Measurements from ENCODE around the gene SUFU. TPM values are rescaled to one million over a fixed set of nuclear protein-coding genes. Genes with fewer than 3 reads are reported as not detected.

The SUFU gene
- total and polyA plus RNA-seq, 2 of the 8 experiments (the other 6 are each of a cell fraction or from before 2014, with no cell fraction given) = 7.0 to 10.8 TPM

DNA sequence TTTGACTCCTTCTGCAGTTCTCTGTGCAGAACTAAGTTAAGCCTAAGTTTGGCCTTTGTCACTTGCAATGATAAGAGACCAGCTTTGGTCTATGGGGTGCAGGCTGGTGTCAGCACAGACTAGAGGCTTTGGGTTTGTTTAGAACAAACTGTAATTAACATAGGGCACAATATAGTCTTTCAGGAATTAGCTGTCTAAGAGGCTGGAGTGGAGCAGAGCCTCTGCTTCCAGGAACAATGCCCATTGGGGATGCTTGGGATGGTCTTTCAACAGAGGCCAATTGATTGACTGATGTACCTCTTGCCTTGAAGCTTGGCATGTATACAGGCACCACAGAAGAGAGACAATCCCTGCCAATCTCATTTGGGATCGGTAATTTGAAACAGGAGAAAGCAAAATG lies 4.7 kb downstream of the SUFU start:
- H2BK120ac ChIP-seq (replicated peaks; ENCODE audit: low read depth, low read length) = no peak overlapping the region
- no peaks in the 10 kb centered on the region; the same call in 1 of the 2 replicates for H3K79me1 ChIP-seq (ENCODE audit: low read depth, low read length)
- H3K18ac ChIP-seq (ENCODE audit: extremely low read depth, low read length) = no peak overlapping the region
- H2BK12ac ChIP-seq (ENCODE audit: low read depth, low read length) = no peak overlapping the region
- ChIA-PET POLR2A (ENCODE audit: partially characterized antibody) (interaction anchor here (0.6 kb wide), 1 partner anchor 393 kb away, joined by 3 read pairs; no protein-coding TSS in a partner anchor), CTCF (ENCODE audit: partially characterized antibody) (interaction anchor here (16.5 kb wide), 1 partner anchor 73 kb away, joined by 182 read pairs; no protein-coding TSS in a partner anchor)
- H3K14ac ChIP-seq (ENCODE audit: insufficient read length) = no peak overlapping the region
- 95% methylated on average over 1 of the region's 1 CpG; no CpG with 5 or more reads in 1 of the 2 experiments for WGBS, 2 experiments (ENCODE audit: extremely low coverage in 1 of 2, insufficient coverage in 1 of 2, insufficient read length in 1 of 2, insufficient replicate concordance in 2 of 2, low coverage in 1 of 2, low lambda C conversion rate in 2 of 2, missing lambda C conversion rate in 1 of 2)
- H3K27ac ChIP-seq (ENCODE audit: low read depth, low read length) = no peak overlapping the region
- H3K4me1 ChIP-seq (replicated peaks in 1 of 4; ENCODE audit: control insufficient read depth in 3 of 4, insufficient read depth in 4 of 4, low read length in 3 of 4) = peaks cover 0 to 10% (median 1%) of the 10 kb centered on the region in 4 experiments; a peak in 3 of 7 replicates
- DNase-seq (ENCODE audit: low read depth in 1 of 2, low spot score in 2 of 2) (no peak), FAIRE-seq (no peak)
- no peak overlapping the region for H3K4me2 ChIP-seq (ENCODE audit: insufficient read depth in 1 of 2, low read depth in 2 of 2, low read length in 2 of 2)
- no peaks in the 10 kb centered on the region for H3K9me3 ChIP-seq (ENCODE audit: insufficient read depth in 2 of 2, low read depth in 1 of 2, low read length in 1 of 2)
- H4K5ac ChIP-seq (ENCODE audit: insufficient read length, low read depth, low read length) = no peak overlapping the region
- no peak overlapping the region for H2BK5ac ChIP-seq (ENCODE audit: low read depth, low read length)
- no peak overlapping the region for H3K23ac ChIP-seq (ENCODE audit: insufficient read length)
- H3K36me3 ChIP-seq (ENCODE audit: control insufficient read depth in 2 of 4, insufficient read depth in 4 of 4, low read length in 3 of 4) = peaks cover 3 to 8% (median 5%) of the 10 kb centered on the region in 4 experiments; a peak in 5 of 8 replicates
- no peak overlapping the region for H3K9ac ChIP-seq (replicated peaks in 1 of 4; ENCODE audit: extremely low read depth in 1 of 4, low read depth in 3 of 4, low read length in 3 of 4)
- peaks cover 0 to 7% of the 10 kb centered on the region in 2 experiments; a peak in 1 of 4 replicates for H3K79me2 ChIP-seq (ENCODE audit: control insufficient read depth in 1 of 2, insufficient read depth in 2 of 2, low read length in 2 of 2)
- H4K91ac ChIP-seq (replicated peaks; ENCODE audit: insufficient read length, low read length) = no peak overlapping the region
- peaks cover 2 to 11% (median 8%) of the 10 kb centered on the region in 4 experiments; a peak in 4 of 7 replicates for H3K27me3 ChIP-seq (replicated peaks in 1 of 4; ENCODE audit: control insufficient read depth in 3 of 4, extremely low read depth in 1 of 4, insufficient read depth in 3 of 4, low read length in 3 of 4)
- no peak overlapping the region for H2AK5ac ChIP-seq (ENCODE audit: low read depth, low read length)
- H2AFZ ChIP-seq (ENCODE audit: low read length) = no peak overlapping the region
- H3K56ac ChIP-seq (replicated peaks; ENCODE audit: insufficient read length, low read depth, low read length) = no peak overlapping the region
- no peak overlapping the region for H2BK20ac ChIP-seq (ENCODE audit: low read length)
- H4K20me1 ChIP-seq (replicated peaks in 1 of 2; ENCODE audit: control insufficient read depth in 1 of 2, insufficient read depth in 2 of 2, low read length in 2 of 2) = peaks cover 8 to 24% of the 10 kb centered on the region in 2 experiments
- no peak overlapping the region for H2BK15ac ChIP-seq (ENCODE audit: low read length)
- H3K23me2 ChIP-seq (ENCODE audit: low read depth, low read length) = peaks cover 8% of the 10 kb centered on the region; the same call in 1 of the 2 replicates
- no peak overlapping the region for H4K8ac ChIP-seq (ENCODE audit: extremely low read depth, insufficient read depth, low read length)
- H3K4me3 ChIP-seq (ENCODE audit: extremely low read depth in 1 of 4, insufficient read depth in 2 of 4, low read depth in 3 of 4, low read length in 4 of 4) = no peak overlapping the region
- H3K4ac ChIP-seq (replicated peaks; ENCODE audit: insufficient read length, low read depth, low read length) = no peak overlapping the region
- TF ChIP-seq TEAD4 (IDR thresholded peaks at IDR 0.05; ENCODE audit: low read depth, low read length) = no peak
- TF ChIP-seq CHD1 (IDR thresholded peaks at IDR 0.05; ENCODE audit: low read depth, low read length) = no peak
- TF ChIP-seq SRF (IDR thresholded peaks at IDR 0.05; ENCODE audit: low read depth, low read length) = no peak
- TF ChIP-seq MAFK (IDR thresholded peaks at IDR 0.05; ENCODE audit: low read depth, low read length) = no peak
- no peak for TF ChIP-seq SIRT6 (IDR thresholded peaks at IDR 0.05; ENCODE audit: low read length)
- TF ChIP-seq ZNF274 (IDR thresholded peaks at IDR 0.05; ENCODE audit: borderline replicate concordance, extremely low read depth, low read length) = no peak
- TF ChIP-seq POLR2AphosphoS5 (IDR thresholded peaks at IDR 0.05; ENCODE audit: low read depth, low read length) = no peak
- no peak for TF ChIP-seq JUND (IDR thresholded peaks at IDR 0.05; ENCODE audit: low read length)

Measured in H1 (cell line).